A673 (cell line): ENCODE data around the gene ADAMTS19.

Experiments used
- CTCF ChIP-seq: fragments of 300-800, 200-600 bp; sonication (generic); conservative IDR thresholded peaks from 2 replicates; pipeline ENCODE4 v1.5.1; 2017; ENCODE audit warnings: low read depth, mild to moderate bottlenecking, antibody characterized with exemption, low read length, moderate library complexity, mixed read lengths
- EZH2 ChIP-seq: fragments of 200-600 bp; sonication (generic); IDR thresholded peaks from 2 replicates; pipeline ENCODE4 v1.6.1; 2017; ENCODE audit warnings: borderline replicate concordance, low read depth, mild to moderate bottlenecking, mixed read lengths, antibody characterized with exemption, low read length; ENCODE audit not compliant: poor library complexity, severe bottlenecking

GRCh38 chr5:129441096-129441495, 19.0 kb upstream of the ADAMTS19 start:
- TF ChIP-seq CTCF, result no peak
- TF ChIP-seq EZH2, result no peak
